Panc1 (cell line): Measurements from ENCODE around the gene TM7SF3. TPM values are rescaled to one million over a fixed set of nuclear protein-coding genes. Genes with fewer than 3 reads are reported as not detected.

ENCODE experiments used
- ATAC-seq: fragments of 200-7000 bp; cut with Tn5 transposase; 2 replicates; pipeline ENCODE4 v1.9.1; 2020; ENCODE audit warnings: mild to moderate bottlenecking, moderate library complexity
- BruUV-seq: library from RNA; stranded (reverse); fragments of 400-500 nt; replicated peaks from 2 replicates; lab custom pipeline; 2021; lab: Mats Ljungman, UMichigan
- CTCF ChIA-PET: fragments of 300-600 bp; sonication (Branson Sonifier 250); formaldehyde crosslinking; loops from one replicate; lab custom pipeline; 2022; ENCODE audit warnings: antibody characterized with exemption; lab: Charles Lee
- POLR2A ChIA-PET: fragments of 300-600 bp; sonication (Branson Sonifier 250); formaldehyde crosslinking; loops from one replicate; lab custom pipeline; 2022; ENCODE audit warnings: antibody characterized with exemption; lab: Charles Lee
- DNase-seq: peaks from one replicate; pipeline ENCODE4 v3.0.0-alpha.2; 2010; ENCODE audit warnings: low read depth, low spot score
- H3K27ac ChIP-seq: 2 replicates; pipeline ENCODE4 v1.5.1; 2011; ENCODE audit warnings: mild to moderate bottlenecking, low read length, inconsistent platforms
- H3K27me3 ChIP-seq: fragments of 200-500 bp; sonication (Bioruptor generic); 2 replicates; pipeline ENCODE4 v1.6.0; 2014; ENCODE audit warnings: low read length, inconsistent platforms; ENCODE audit not compliant: control insufficient read depth, insufficient read depth
- H3K36me3 ChIP-seq: fragments of 200-500 bp; sonication (Bioruptor generic); 2 replicates; pipeline ENCODE4 v1.5.1; 2014; ENCODE audit warnings: inconsistent platforms, mild to moderate bottlenecking, low read length, moderate library complexity; ENCODE audit not compliant: control insufficient read depth, insufficient read depth
- H3K4me1 ChIP-seq: 2 replicates; pipeline ENCODE4 v1.5.1; 2011; ENCODE audit warnings: inconsistent platforms, mild to moderate bottlenecking, low read length, moderate library complexity; ENCODE audit not compliant: control insufficient read depth, insufficient read depth
- H3K4me3 ChIP-seq, 2 experiments: 2 replicates each; pipeline ENCODE4 v1.5.1; 2011 to 2012; ENCODE audit warnings: low read depth in 2 of 2, low read length in 2 of 2, mild to moderate bottlenecking in 2 of 2, inconsistent platforms in 1 of 2, moderate library complexity in 1 of 2
- H3K9me3 ChIP-seq: fragments of 200-500 bp; sonication (Bioruptor generic); 2 replicates; pipeline ENCODE4 v1.5.1; 2014; ENCODE audit warnings: low read depth, mild to moderate bottlenecking, inconsistent platforms, low read length, moderate library complexity; ENCODE audit not compliant: control insufficient read depth, insufficient read depth
- CTCF ChIP-seq: fragments of 450-650 bp; IDR thresholded peaks from 2 replicates; pipeline ENCODE4 v1.5.1; 2017; ENCODE audit warnings: mild to moderate bottlenecking
- POLR2AphosphoS5 ChIP-seq: IDR thresholded peaks from 2 replicates; pipeline ENCODE4 v1.6.1; 2012; ENCODE audit warnings: mild to moderate bottlenecking, low read depth, low read length, moderate library complexity
- REST ChIP-seq, 2 experiments: IDR thresholded peaks; 2 replicates each; pipeline ENCODE4 v1.6.1; 2011 to 2012; ENCODE audit warnings: low read depth in 2 of 2, control low read depth in 1 of 2, low read length in 1 of 2, mild to moderate bottlenecking in 1 of 2, moderate library complexity in 1 of 2; ENCODE audit not compliant: insufficient read depth in 1 of 2
- SIN3A ChIP-seq: IDR thresholded peaks from 2 replicates; pipeline ENCODE4 v1.6.1; 2012; ENCODE audit warnings: low read depth, mild to moderate bottlenecking, low read length, moderate library complexity, borderline replicate concordance; ENCODE audit not compliant: insufficient read depth
- TCF7L2 ChIP-seq: IDR thresholded peaks from 2 replicates; pipeline ENCODE4 v1.6.1; 2011; ENCODE audit warnings: mild to moderate bottlenecking, low read depth, low read length, inconsistent platforms
- in situ Hi-C: cut with HindIII; loops from 2 replicates; pipeline ENCODE4 v1.10.0; 2016; ENCODE audit warnings: low sequenced_read_pairs, low pct_unique_long_range_greater_than_20kb
- intact Hi-C: fragments of 100-400 bp; cut with micrococcal nuclease; formaldehyde crosslinking; loops from one replicate; pipeline ENCODE4 v1.10.0; 2022; ENCODE audit not compliant: unreplicated experiment
- total RNA-seq: library from RNA; stranded (reverse); gene quantifications from one replicate; pipeline ENCODE4 v1.2.1, GENCODE V29; 2021; ENCODE audit not compliant: unreplicated experiment

Gene TM7SF3
- total RNA-seq, 1 experiment from 2014 or later, result 59.8 TPM

GRCh38 chr12:26987634-26988424, 26.4 kb downstream of the TM7SF3 start:
- TF ChIP-seq REST (IDR thresholded peaks at IDR 0.05; ENCODE audit: insufficient read depth in 1 of 2, low read depth in 2 of 2, low read length in 1 of 2) (no peak), POLR2AphosphoS5 (no peak), SIN3A (no peak), TCF7L2 (no peak), CTCF (no peak)
- intact Hi-C loops, result no loop called here
- POLR2A ChIA-PET, result no interaction called here
- in situ Hi-C loops, result no loop called here
- DNase-seq (no peak), ATAC-seq (no peak)
- Histone ChIP-seq H3K36me3 (no peaks in the 10 kb centered on the region), H3K4me1 (no peaks in the 10 kb centered on the region), H3K27ac (no peak overlapping the region), H3K27me3 (no peaks in the 10 kb centered on the region), H3K4me3 (no peak overlapping the region), H3K9me3 (no peaks in the 10 kb centered on the region)
- CTCF ChIA-PET, result no interaction called here
- no TSS peak for BruUV-seq

- ChIA-PET POLR2A (no interaction called here), CTCF (no interaction called here)
- Histone ChIP-seq H3K9me3 (no peaks in the 10 kb centered on the region), H3K27ac (no peak overlapping the region), H3K36me3 (no peaks in the 10 kb centered on the region), H3K4me3 (no peak overlapping the region), H3K27me3 (no peaks in the 10 kb centered on the region), H3K4me1 (no peaks in the 10 kb centered on the region)
- in situ Hi-C loops, result no loop called here
- intact Hi-C loops, result no loop called here
- TF ChIP-seq CTCF, result no peak
- no peak for TF ChIP-seq TCF7L2
- TF ChIP-seq SIN3A, result no peak
- TF ChIP-seq POLR2AphosphoS5, result no peak
- no peak for TF ChIP-seq REST (IDR thresholded peaks at IDR 0.05; ENCODE audit: insufficient read depth in 1 of 2, low read depth in 2 of 2, low read length in 1 of 2)
- DNase-seq, result no peak
- no TSS peak for BruUV-seq
- no peak for ATAC-seq
Observed at GRCh38 chr12:26982866-26983265, 31.3 kb downstream of the TM7SF3 start.
